ENCODE results near the gene EIF4G2.

Gene EIF4G2

GRCh38 chr11:10857459-10857708 lies 48.7 kb upstream of the EIF4G2 start (continued):
- TF ChIP-seq MYNN (tag by site-specific recombination; IDR thresholded peaks at IDR 0.05; ENCODE audit: borderline replicate concordance) (no peak), ZNF776 (tag by site-specific recombination; IDR thresholded peaks at IDR 0.05; ENCODE audit: borderline replicate concordance) (no peak), ZNF132 (tag by site-specific recombination; IDR thresholded peaks at IDR 0.05; ENCODE audit: borderline replicate concordance) (no peak), ZNF354C (tag by site-specific recombination; IDR thresholded peaks at IDR 0.05; ENCODE audit: borderline replicate concordance, low read depth) (no peak), ZNF561 (tag by site-specific recombination; IDR thresholded peaks at IDR 0.05; ENCODE audit: borderline replicate concordance) (no peak), GFI1B (tag by site-specific recombination; IDR thresholded peaks at IDR 0.05) (no peak), ZNF664 (tag by site-specific recombination; IDR thresholded peaks at IDR 0.05) (no peak), YY2 (tag by site-specific recombination; IDR thresholded peaks at IDR 0.05) (no peak), PRDM6 (tag by site-specific recombination; IDR thresholded peaks at IDR 0.05) (no peak), ZBTB8A (tag by site-specific recombination; IDR thresholded peaks at IDR 0.05) (no peak), ZNF140 (tag by site-specific recombination; IDR thresholded peaks at IDR 0.05) (no peak), ZNF211 (tag by site-specific recombination; IDR thresholded peaks at IDR 0.05; ENCODE audit: low read depth) (no peak), ZNF433 (tag by site-specific recombination; IDR thresholded peaks at IDR 0.05; ENCODE audit: low read depth) (no peak), GLIS2 (tag by site-specific recombination; IDR thresholded peaks at IDR 0.05) (peak; percentile 69; the same call in 1 of the 2 replicates)

GRCh38 chr11:10856689-10857458 lies 48.1 kb upstream of the EIF4G2 start:
- Histone ChIP-seq H3K9me3 (ENCODE audit: control insufficient read depth, insufficient read depth, low read depth, low read length) (no peaks in the 10 kb centered on the region), H3K4me1 (ENCODE audit: control insufficient read depth, insufficient read depth, low read length) (no peaks in the 10 kb centered on the region), H3K27ac (ENCODE audit: extremely low read depth, low read depth, low read length) (peak overlapping the region; percentile 61; the same call in 1 of the 2 replicates), H3K4me3 (ENCODE audit: low read depth, low read length) (peak overlapping the region; percentile 90), H3K36me3 (ENCODE audit: control insufficient read depth in 2 of 2, insufficient read depth in 1 of 2, low read length in 2 of 2) (peaks cover 9 to 42% of the 10 kb centered on the region in 2 experiments; a peak in 2 of 3 replicates)
- ChIA-PET POLR2A (interaction anchor here (1.5 to 5.0 kb wide), 9 partner anchors 8 to 86 kb away, joined by 3 to 194 read pairs (median 7); partner anchors contain the start of gene EIF4G2), CTCF (interaction anchor here (0.6 to 1.2 kb wide), 3 partner anchors 24 to 64 kb away, joined by 3 to 4 read pairs (median 4); no protein-coding TSS in a partner anchor)
- TF ChIP-seq PRDM1 (tag by site-specific recombination; IDR thresholded peaks at IDR 0.05) (peak; percentile 57; the same call in 1 of the 2 replicates), ZBTB7A (tag by site-specific recombination; IDR thresholded peaks at IDR 0.05; ENCODE audit: low read depth) (no peak), EGR2 (tag by site-specific recombination; IDR thresholded peaks at IDR 0.05; ENCODE audit: low read depth) (no peak)

DNA sequence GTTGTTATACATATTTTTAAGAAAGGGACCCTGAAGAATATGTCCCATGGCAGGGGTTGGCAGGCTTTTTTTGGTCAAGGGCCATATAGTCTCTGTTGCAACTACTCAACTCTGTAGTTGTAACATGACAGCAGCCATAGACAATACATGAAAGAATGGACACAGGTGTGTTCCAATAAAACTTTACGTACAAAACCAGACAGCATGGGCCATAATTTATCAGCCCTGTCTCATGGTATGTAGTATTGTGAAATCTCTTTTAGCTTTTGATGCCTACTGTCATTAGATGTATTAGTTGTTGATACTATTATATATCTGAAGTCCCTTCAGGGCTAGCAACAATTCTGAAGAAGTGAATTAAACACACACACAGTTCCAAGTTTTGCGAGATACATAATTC lies 46.6 kb upstream of the EIF4G2 start:
- Histone ChIP-seq H3K9me3 (ENCODE audit: control insufficient read depth, insufficient read depth, low read depth, low read length) (no peaks in the 10 kb centered on the region), H3K27ac (ENCODE audit: extremely low read depth, low read depth, low read length) (no peak overlapping the region), H3K4me1 (ENCODE audit: control insufficient read depth, insufficient read depth, low read length) (no peaks in the 10 kb centered on the region), H3K4me3 (ENCODE audit: low read depth, low read length) (no peak overlapping the region), H3K36me3 (ENCODE audit: control insufficient read depth in 2 of 2, insufficient read depth in 1 of 2, low read length in 2 of 2) (peaks cover 9 to 46% of the 10 kb centered on the region in 2 experiments; a peak in 2 of 3 replicates)
- CTCF ChIA-PET = no interaction called here
- POLR2A ChIA-PET = interaction anchor here (1.4 to 1.6 kb wide), 2 partner anchors 12 to 46 kb away, joined by 3 to 10 read pairs; partner anchors contain the start of gene EIF4G2
- TF ChIP-seq ZNF114 (tag by site-specific recombination; IDR thresholded peaks at IDR 0.05) (no peak), ZIC2 (tag by site-specific recombination; IDR thresholded peaks at IDR 0.05) (no peak), ZNF610 (tag by site-specific recombination; IDR thresholded peaks at IDR 0.05; ENCODE audit: borderline replicate concordance) (no peak), ZNF341 (tag by site-specific recombination; IDR thresholded peaks at IDR 0.05; ENCODE audit: low read depth) (no peak), ZNF175 (tag by site-specific recombination; IDR thresholded peaks at IDR 0.05) (no peak), ZNF214 (tag by site-specific recombination; IDR thresholded peaks at IDR 0.05; ENCODE audit: borderline replicate concordance) (no peak), ZNF302 (tag by site-specific recombination; IDR thresholded peaks at IDR 0.05; ENCODE audit: low read depth) (no peak), ZBTB21 (tag by site-specific recombination; IDR thresholded peaks at IDR 0.05) (no peak), ZNF23 (tag by site-specific recombination; IDR thresholded peaks at IDR 0.05; ENCODE audit: borderline replicate concordance) (no peak), ZNF473 (tag by site-specific recombination; IDR thresholded peaks at IDR 0.05) (no peak), MEIS1 (CRISPR knock-in tag; IDR thresholded peaks at IDR 0.05; ENCODE audit: borderline replicate concordance) (no peak), ZNF600 (tag by site-specific recombination; IDR thresholded peaks at IDR 0.05) (no peak)
- TF ChIP-seq, protein P1, sequence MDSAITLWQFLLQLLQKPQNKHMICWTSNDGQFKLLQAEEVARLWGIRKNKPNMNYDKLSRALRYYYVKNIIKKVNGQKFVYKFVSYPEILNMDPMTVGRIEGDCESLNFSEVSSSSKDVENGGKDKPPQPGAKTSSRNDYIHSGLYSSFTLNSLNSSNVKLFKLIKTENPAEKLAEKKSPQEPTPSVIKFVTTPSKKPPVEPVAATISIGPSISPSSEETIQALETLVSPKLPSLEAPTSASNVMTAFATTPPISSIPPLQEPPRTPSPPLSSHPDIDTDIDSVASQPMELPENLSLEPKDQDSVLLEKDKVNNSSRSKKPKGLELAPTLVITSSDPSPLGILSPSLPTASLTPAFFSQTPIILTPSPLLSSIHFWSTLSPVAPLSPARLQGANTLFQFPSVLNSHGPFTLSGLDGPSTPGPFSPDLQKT (IDR thresholded peaks at IDR 0.05; ENCODE audit: borderline replicate concordance, low read depth, low read length) = no peak
- TF ChIP-seq, protein P2, sequence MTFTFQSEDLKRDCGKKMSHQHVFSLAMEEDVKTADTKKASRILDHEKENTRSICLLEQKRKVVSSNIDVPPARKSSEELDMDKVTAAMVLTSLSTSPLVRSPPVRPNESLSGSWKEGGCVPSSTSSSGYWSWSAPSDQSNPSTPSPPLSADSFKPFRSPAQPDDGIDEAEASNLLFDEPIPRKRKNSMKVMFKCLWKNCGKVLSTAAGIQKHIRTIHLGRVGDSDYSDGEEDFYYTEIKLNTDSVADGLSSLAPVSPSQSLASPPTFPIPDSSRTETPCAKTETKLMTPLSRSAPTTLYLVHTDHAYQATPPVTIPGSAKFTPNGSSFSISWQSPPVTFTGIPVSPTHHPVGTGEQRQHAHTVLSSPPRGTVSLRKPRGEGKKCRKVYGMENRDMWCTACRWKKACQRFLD (tag by site-specific recombination; IDR thresholded peaks at IDR 0.05) = no peak

Measured in HEK293 (cell line).